ENCODE results near the gene TXNDC15. TPM values are rescaled to one million over a fixed set of nuclear protein-coding genes. Genes with fewer than 3 reads are reported as not detected.

TXNDC15 gene
- total and polyA plus RNA-seq, 2 of the 13 experiments (the other 11 are each of a cell fraction or from before 2014, with no cell fraction given): 22.2 to 49.9 TPM

GRCh38 chr5:134904610-134905245, 30.6 kb downstream of the TXNDC15 start, which contains the start of gene PCBD2 (continued):
- TF ChIP-seq YY1 (IDR thresholded peaks at IDR 0.05; ENCODE audit: insufficient read depth, insufficient replicate concordance, low read depth, low read length) (peak; percentile 91), ZBTB10 (CRISPR knock-in tag; IDR thresholded peaks at IDR 0.05; ENCODE audit: borderline replicate concordance) (no peak), HMGXB3 (CRISPR knock-in tag; IDR thresholded peaks at IDR 0.05; ENCODE audit: borderline replicate concordance) (0 out of 2 replicates have a peak, but pooled peaks have one; percentile 36), ZBTB46 (CRISPR knock-in tag; IDR thresholded peaks at IDR 0.05; ENCODE audit: borderline replicate concordance) (0 out of 2 replicates have a peak, but pooled peaks have one; percentile 79), SKI (IDR thresholded peaks at IDR 0.05; ENCODE audit: partially characterized antibody) (peak; percentile 91), SUZ12 (IDR thresholded peaks at IDR 0.05; ENCODE audit: low read depth, low read length) (no peak), SOX13 (IDR thresholded peaks at IDR 0.05) (no peak), SOX13 (CRISPR knock-in tag; conservative IDR thresholded peaks at IDR 0.05 in 1 of 2, IDR thresholded peaks at IDR 0.05 in 1 of 2) (no peak; a peak in 1 of 4 replicates), ZNF225 (CRISPR knock-in tag; IDR thresholded peaks at IDR 0.05) (no peak), MYNN (CRISPR knock-in tag; IDR thresholded peaks at IDR 0.05; ENCODE audit: low read depth) (no peak), WIZ (CRISPR knock-in tag; IDR thresholded peaks at IDR 0.05) (no peak), ZNF451 (CRISPR knock-in tag; IDR thresholded peaks at IDR 0.05) (peak; percentile 84), KDM4B (CRISPR knock-in tag; IDR thresholded peaks at IDR 0.05) (no peak), MIER2 (CRISPR knock-in tag; IDR thresholded peaks at IDR 0.05) (no peak), HINFP (CRISPR knock-in tag; IDR thresholded peaks at IDR 0.05; ENCODE audit: low read depth) (0 out of 2 replicates have a peak, but pooled peaks have one; percentile 67), RFXAP (CRISPR knock-in tag; IDR thresholded peaks at IDR 0.05; ENCODE audit: borderline replicate concordance) (peak; percentile 79; the same call in 1 of the 2 replicates), TMF1 (CRISPR knock-in tag; IDR thresholded peaks at IDR 0.05; ENCODE audit: low read depth) (peak; percentile 69; the same call in 1 of the 2 replicates), KLF6 (CRISPR knock-in tag; IDR thresholded peaks at IDR 0.05) (peak; percentile 76), ONECUT2 (CRISPR knock-in tag; IDR thresholded peaks at IDR 0.05) (no peak), BHLHE40 (IDR thresholded peaks at IDR 0.05; ENCODE audit: low read length) (no peak)

Data from HepG2 (cell line).